GM12878 (cell line): Measurements from ENCODE around the gene ATP6V1C2. TPM values are rescaled to one million over a fixed set of nuclear protein-coding genes. Genes with fewer than 3 reads are reported as not detected.

Experiments used
- ATAC-seq: fragments of 200-7000 bp; cut with Tn5 transposase; 3 replicates; pipeline ENCODE4 v1.9.1; 2020; ENCODE audit warnings: mild to moderate bottlenecking, moderate library complexity
- BruUV-seq: library from RNA; stranded (reverse); fragments of 400-500 nt; replicated peaks from 2 replicates; lab custom pipeline; 2021; lab: Mats Ljungman, UMichigan
- CTCF ChIA-PET: fragments of 300-600 bp; sonication (Branson Sonifier 250); formaldehyde crosslinking; extraction: SDS; loops from one replicate; lab custom pipeline; 2021; ENCODE audit warnings: inconsistent platforms; lab: Yijun Ruan, JAX
- POLR2A ChIA-PET: fragments of 350-600 bp; formaldehyde crosslinking; extraction: SDS; loops from one replicate; lab custom pipeline; 2021; ENCODE audit warnings: inconsistent platforms; lab: Charles Lee
- RAD21 ChIA-PET: fragments of 300-600 bp; sonication (Branson Sonifier 250); formaldehyde crosslinking; loops from one replicate; lab custom pipeline; 2023; ENCODE audit warnings: antibody characterized with exemption; ENCODE audit not compliant: unreplicated experiment; lab: Charles Lee
- SMC1A ChIA-PET: fragments of 300-600 bp; sonication (Branson Sonifier 250); formaldehyde crosslinking; loops from one replicate; lab custom pipeline; 2023; ENCODE audit not compliant: unreplicated experiment, uncharacterized antibody; lab: Charles Lee
- DNase-seq: peaks from one replicate; pipeline ENCODE4 v3.0.0-alpha.2; 2011; ENCODE audit warnings: low read depth, low spot score
- FAIRE-seq: peaks from 3 replicates; lab custom pipeline; 2011; peaks lifted over from hg19 to GRCh38; lab: Jason Lieb, UNC
- H2AFZ ChIP-seq: 2 replicates; pipeline ENCODE4 v1.6.0; 2011; ENCODE audit warnings: low read depth, low read length, control low read depth; ENCODE audit not compliant: control insufficient read depth
- H3K27ac ChIP-seq: 2 replicates; pipeline ENCODE4 v1.5.1; 2011; ENCODE audit warnings: control low read depth; ENCODE audit not compliant: control insufficient read depth, insufficient read depth
- H3K27me3 ChIP-seq, 2 experiments: replicated peaks in 1 of 2; 2 replicates each; pipeline versions ENCODE4 v1.6.0 to v1.6.1; 2011; ENCODE audit warnings: low read length in 1 of 2; ENCODE audit not compliant: control insufficient read depth in 2 of 2, insufficient read depth in 2 of 2
- H3K36me3 ChIP-seq, 2 experiments: 2 replicates each; pipeline ENCODE4 v1.5.1; 2011; ENCODE audit warnings: low read length in 1 of 2; ENCODE audit not compliant: control insufficient read depth in 2 of 2, insufficient read depth in 2 of 2
- H3K4me1 ChIP-seq: 2 replicates; pipeline ENCODE4 v1.6.1; 2011; ENCODE audit warnings: mild to moderate bottlenecking, low read length, moderate library complexity, mixed read lengths; ENCODE audit not compliant: control insufficient read depth, insufficient read depth
- H3K4me2 ChIP-seq: 2 replicates; pipeline ENCODE4 v1.6.0; 2011; ENCODE audit warnings: control low read depth; ENCODE audit not compliant: control insufficient read depth, insufficient read depth
- H3K4me3 ChIP-seq: fragments of 200-600 bp; sonication (generic); 2 replicates; pipeline ENCODE4 v1.5.1; 2016
- H3K79me2 ChIP-seq: 2 replicates; pipeline ENCODE4 v1.6.0; 2011; ENCODE audit warnings: low read length; ENCODE audit not compliant: control insufficient read depth, insufficient read depth
- H3K9ac ChIP-seq: 2 replicates; pipeline ENCODE4 v1.8.0; 2011; ENCODE audit warnings: low read length, control low read depth, mixed read lengths; ENCODE audit not compliant: control insufficient read depth, insufficient read depth
- H3K9me3 ChIP-seq: replicated peaks from 3 replicates; pipeline ENCODE4 v1.5.1; 2011; ENCODE audit warnings: mild to moderate bottlenecking, low read length; ENCODE audit not compliant: control insufficient read depth, insufficient read depth
- H4K20me1 ChIP-seq: 2 replicates; pipeline ENCODE4 v1.6.0; 2011; ENCODE audit not compliant: control insufficient read depth, insufficient read depth
- CBX5 ChIP-seq: sonication (generic); IDR thresholded peaks from 2 replicates; pipeline ENCODE4 v1.6.1; 2016; ENCODE audit warnings: low read depth, moderate library complexity, mild to moderate bottlenecking, inconsistent platforms
- CEBPB ChIP-seq, 2 experiments: fragments of 150-350 bp in 1 of 2; IDR thresholded peaks; 2 replicates each; pipeline ENCODE4 v1.6.1; 2012 to 2014; ENCODE audit warnings: low read depth in 2 of 2, low read length in 2 of 2, borderline replicate concordance in 1 of 2, inconsistent platforms in 1 of 2
- ETV6 ChIP-seq, 2 experiments: fragments of 450-650 bp in 1 of 2; IDR thresholded peaks in 1 of 2; conservative IDR thresholded peaks in 1 of 2; 2 replicates each; pipeline ENCODE4 v1.6.1; 2014; ENCODE audit warnings: antibody characterized with exemption in 1 of 2, borderline replicate concordance in 1 of 2, low read depth in 1 of 2, mild to moderate bottlenecking in 1 of 2, moderate library complexity in 1 of 2
- EZH2 ChIP-seq: IDR thresholded peaks from 2 replicates; pipeline ENCODE4 v1.6.1; 2012; ENCODE audit warnings: low read depth, mild to moderate bottlenecking, control low read depth, inconsistent platforms, low read length, borderline replicate concordance; ENCODE audit not compliant: control insufficient read depth
- FOXM1 ChIP-seq: IDR thresholded peaks from 2 replicates; pipeline ENCODE4 v1.6.1; 2012; ENCODE audit warnings: low read depth, mild to moderate bottlenecking, inconsistent platforms, low read length, moderate library complexity
- HDAC6 ChIP-seq: fragments of 200-600 bp; sonication (generic); IDR thresholded peaks from one replicate; pipeline ENCODE4 v1.8.0; 2017; ENCODE audit warnings: antibody characterized with exemption; ENCODE audit not compliant: unreplicated experiment
- KDM1A ChIP-seq: fragments of 200-600 bp; sonication (generic); IDR thresholded peaks from 2 replicates; pipeline ENCODE4 v1.6.1; 2016; ENCODE audit warnings: borderline replicate concordance
- MTA2 ChIP-seq: fragments of 450-650 bp; IDR thresholded peaks from 2 replicates; pipeline ENCODE4 v1.6.1; 2016; ENCODE audit warnings: low read depth, mild to moderate bottlenecking, moderate library complexity
- MXI1 ChIP-seq: fragments of 150-350 bp; IDR thresholded peaks from 2 replicates; pipeline ENCODE4 v1.6.1; 2011; ENCODE audit warnings: low read depth, mild to moderate bottlenecking, inconsistent platforms, low read length, improper control_type of control experiment
- NBN ChIP-seq: fragments of 450-650 bp; IDR thresholded peaks from 2 replicates; pipeline ENCODE4 v1.6.1; 2016
- NR2F1 ChIP-seq: fragments of 450-650 bp; conservative IDR thresholded peaks from 2 replicates; pipeline ENCODE4 v1.6.1; 2017; ENCODE audit warnings: mild to moderate bottlenecking
- RELA ChIP-seq: fragments of 450-650 bp; IDR thresholded peaks from 2 replicates; pipeline ENCODE4 v1.8.0; 2014; ENCODE audit warnings: borderline replicate concordance; ENCODE audit not compliant: partially characterized antibody
- WRNIP1 ChIP-seq: IDR thresholded peaks from 2 replicates; pipeline ENCODE4 v1.6.1; 2011; ENCODE audit warnings: low read depth, low read length, improper control_type of control experiment, borderline replicate concordance
- YBX1 ChIP-seq: fragments of 450-650 bp; IDR thresholded peaks from 2 replicates; pipeline ENCODE4 v1.6.1; 2016; ENCODE audit warnings: antibody characterized with exemption
- ZNF384 ChIP-seq: IDR thresholded peaks from 2 replicates; pipeline ENCODE4 v1.6.1; 2012; ENCODE audit warnings: low read depth, mild to moderate bottlenecking, low read length, improper control_type of control experiment, borderline replicate concordance
- WGBS: methylation state at CpG from one replicate; pipeline ENCODE4 v1.1.6; 2016; ENCODE audit warnings: low lambda C conversion rate; ENCODE audit not compliant: insufficient replicate concordance, insufficient coverage; ENCODE audit errors: missing lambda C conversion rate; 5-methylcytosine and 5-hydroxymethylcytosine counted together
- in situ Hi-C: fragments of 300-500 bp; cut with MboI; formaldehyde crosslinking; loops from 9 replicates; pipeline ENCODE4 v1.14.3; 2018; ENCODE audit warnings: mixed read lengths
- intact Hi-C: fragments of 100-400 bp; cut with micrococcal nuclease; formaldehyde crosslinking; loops from one replicate; pipeline ENCODE4 v1.14.2; 2022; ENCODE audit not compliant: unreplicated experiment
- polyA plus RNA-seq, 11 experiments: library from polyadenylated mRNA; depleted of rRNA in 4 of 11; unstranded in 6 of 11; stranded (reverse) in 5 of 11; fragments of >200 nt; fragmentation: Nextera tagmentation in 4 of 11; fragmentation: Illumina TruSeq in 1 of 11; extraction: Ambion mirVana in 4 of 11; extraction: Trizol in 1 of 11; gene quantifications; 1 replicate in 1 of 11; 2 replicates in 10 of 11; pipeline versions ENCODE4 v1.2.1 to v1.2.3, GENCODE V29; 2011 to 2016; ENCODE audit warnings: inconsistent platforms in 2 of 11, missing spikeins in 2 of 11, low read depth in 1 of 11
- total RNA-seq, 4 experiments: library from RNA; depleted of rRNA in 3 of 4; stranded (reverse); fragments of >200 nt in 3 of 4; fragmentation: Illumina TruSeq in 1 of 4; extraction: Trizol in 1 of 4; gene quantifications; 2 replicates each; pipeline versions ENCODE4 v1.2.1 to v1.2.3, GENCODE V29; 2013 to 2021
- TF ChIP-seq, protein P1 (sequence below): fragments of 450-650 bp; IDR thresholded peaks from 2 replicates; pipeline ENCODE4 v1.6.1; 2017; ENCODE audit warnings: borderline replicate concordance

The ATP6V1C2 gene
- total and polyA plus RNA-seq, 10 of the 15 experiments (the other 5 are each of a cell fraction or from before 2014, with no cell fraction given), result 0.04 to 1.5 (median 0.24) TPM; not detected in 1

- Histone ChIP-seq H3K9me3 (no peaks in the 10 kb centered on the region), H3K4me2 (no peak overlapping the region), H3K27me3 (no peaks in the 10 kb centered on the region; a peak in 1 of 4 replicates), H4K20me1 (no peaks in the 10 kb centered on the region), H3K36me3 (no peaks in the 10 kb centered on the region), H3K79me2 (no peaks in the 10 kb centered on the region), H2AFZ (no peak overlapping the region), H3K9ac (no peak overlapping the region), H3K4me1 (no peaks in the 10 kb centered on the region), H3K4me3 (no peak overlapping the region), H3K27ac (no peak overlapping the region)
- no peak for TF ChIP-seq KDM1A
- TF ChIP-seq ZNF384, result no peak
- TF ChIP-seq WRNIP1, result no peak
- no peak for TF ChIP-seq MXI1
- TF ChIP-seq, protein P1, sequence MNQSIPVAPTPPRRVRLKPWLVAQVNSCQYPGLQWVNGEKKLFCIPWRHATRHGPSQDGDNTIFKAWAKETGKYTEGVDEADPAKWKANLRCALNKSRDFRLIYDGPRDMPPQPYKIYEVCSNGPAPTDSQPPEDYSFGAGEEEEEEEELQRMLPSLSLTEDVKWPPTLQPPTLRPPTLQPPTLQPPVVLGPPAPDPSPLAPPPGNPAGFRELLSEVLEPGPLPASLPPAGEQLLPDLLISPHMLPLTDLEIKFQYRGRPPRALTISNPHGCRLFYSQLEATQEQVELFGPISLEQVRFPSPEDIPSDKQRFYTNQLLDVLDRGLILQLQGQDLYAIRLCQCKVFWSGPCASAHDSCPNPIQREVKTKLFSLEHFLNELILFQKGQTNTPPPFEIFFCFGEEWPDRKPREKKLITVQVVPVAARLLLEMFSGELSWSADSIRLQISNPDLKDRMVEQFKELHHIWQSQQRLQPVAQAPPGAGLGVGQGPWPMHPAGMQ, result no peak
- TF ChIP-seq RELA, result no peak
- no peak for TF ChIP-seq YBX1
- no peak for TF ChIP-seq ETV6 (conservative IDR thresholded peaks at IDR 0.05 in 1 of 2, IDR thresholded peaks at IDR 0.05 in 1 of 2; ENCODE audit: borderline replicate concordance in 1 of 2, low read depth in 1 of 2)
- TF ChIP-seq CBX5, result no peak
- TF ChIP-seq CEBPB (IDR thresholded peaks at IDR 0.05; ENCODE audit: borderline replicate concordance in 1 of 2, low read depth in 2 of 2, low read length in 2 of 2), result no peak
- TF ChIP-seq HDAC6, result no peak
- TF ChIP-seq MTA2, result no peak
- TF ChIP-seq NBN, result no peak
- TF ChIP-seq NR2F1, result no peak
- TF ChIP-seq EZH2, result no peak
- no peak for TF ChIP-seq FOXM1
- CTCF ChIA-PET, result interaction anchor here (1.2 kb wide), 1 partner anchor 54 kb away, joined by 4 read pairs; no protein-coding TSS in a partner anchor
- in situ Hi-C loops (no loop called here), intact Hi-C loops (no loop called here)
- FAIRE-seq (no peak), ATAC-seq (no peak), DNase-seq (no peak)
- WGBS, result 45% methylated on average over 6 of the region's 6 CpGs
- SMC1A ChIA-PET, result no interaction called here
- no TSS peak for BruUV-seq
- RAD21 ChIA-PET, result no interaction called here
- POLR2A ChIA-PET, result interaction anchor here (0.5 kb wide), 1 partner anchor 43 kb away, joined by 6 read pairs; no protein-coding TSS in a partner anchor
Observed at GRCh38 chr2:10738192-10738591, 16.8 kb downstream of the ATP6V1C2 start.
